ENCODE data around the gene CCDC82.

DNA sequence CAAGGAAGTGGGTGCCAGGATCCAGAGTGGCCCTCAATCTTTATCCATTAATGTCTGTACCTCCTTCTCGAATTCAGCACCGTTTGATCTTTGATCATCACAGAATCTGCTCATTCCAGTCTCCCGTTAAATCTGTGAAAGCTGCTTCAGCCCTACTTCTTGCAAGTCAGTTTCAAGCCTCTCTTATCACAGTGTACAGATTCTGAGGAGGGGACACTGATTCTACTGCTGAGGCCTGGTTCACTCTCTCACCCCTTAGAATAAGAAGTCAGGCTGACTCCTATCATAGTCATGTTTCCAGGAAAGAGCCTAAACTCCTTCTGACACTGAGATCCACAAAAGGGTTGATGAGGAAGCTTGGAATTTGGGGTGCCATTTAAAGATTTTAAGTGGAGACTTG is 85.7 kb downstream of the CCDC82 start:
- TF ChIP-seq MAZ (IDR thresholded peaks at IDR 0.05; ENCODE audit: borderline replicate concordance, low read depth, low read length) (no peak), POLR2A (IDR thresholded peaks at IDR 0.05; ENCODE audit: low read depth, low read length) (no peak), CTCF (conservative IDR thresholded peaks at IDR 0.05; ENCODE audit: low read depth, low read length) (no peak)

Data from IMR-90 (cell line).